HG03108 (cell line): Measurements from ENCODE around the gene ANKRD37.

Source experiments
- ATAC-seq: cut with Tn5 transposase; IDR thresholded peaks from one replicate; pipeline ENCODE4 v1.9.1; 2021; ENCODE audit warnings: moderate library complexity; ENCODE audit not compliant: unreplicated experiment

Gene ANKRD37

DNA sequence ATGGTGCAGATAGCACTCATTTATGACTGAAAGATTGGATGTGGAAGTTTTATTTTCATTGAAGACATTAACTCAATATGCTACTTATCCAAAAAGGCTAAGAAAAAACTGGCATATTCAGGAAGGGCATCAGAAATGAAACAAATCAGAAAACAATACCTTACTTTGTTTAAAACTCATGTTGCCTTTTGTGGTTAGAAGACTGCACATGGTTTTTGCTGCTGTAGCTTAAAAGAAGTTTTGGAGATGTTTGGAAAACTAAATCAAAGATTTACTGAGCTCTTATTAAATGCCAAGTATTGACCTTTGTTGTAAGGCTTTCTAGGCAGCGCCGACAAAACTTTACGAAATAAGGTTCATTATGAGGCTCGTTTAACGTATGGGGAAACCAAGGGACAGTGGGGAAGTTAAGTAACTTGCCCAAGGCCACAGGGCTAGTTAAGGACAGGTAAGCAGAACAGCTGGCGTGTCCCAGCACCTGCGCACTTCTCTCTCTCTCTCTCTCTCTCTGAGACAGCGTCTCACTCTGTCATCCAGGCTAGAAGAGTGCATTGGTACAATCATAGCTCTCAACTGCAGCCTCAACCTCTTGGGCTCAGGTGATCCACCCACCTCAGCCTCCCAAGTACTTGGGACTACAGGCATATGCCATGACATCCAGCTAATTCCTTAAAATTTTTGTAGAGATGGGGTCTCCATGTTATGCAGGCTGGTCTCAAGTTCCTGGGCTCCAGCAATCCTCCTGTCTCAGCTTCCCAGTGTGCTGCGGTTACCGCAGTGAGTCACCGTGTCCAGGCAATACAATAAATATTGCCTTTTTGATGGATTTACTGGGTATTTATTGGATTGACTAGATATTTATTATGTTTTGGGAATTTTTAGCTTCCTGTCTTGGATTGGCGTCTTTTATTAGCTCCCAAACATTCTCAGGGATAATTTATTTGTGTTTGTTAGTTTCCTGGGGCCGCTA is 17.0 kb upstream of the ANKRD37 start:
- no peak for ATAC-seq

DNA sequence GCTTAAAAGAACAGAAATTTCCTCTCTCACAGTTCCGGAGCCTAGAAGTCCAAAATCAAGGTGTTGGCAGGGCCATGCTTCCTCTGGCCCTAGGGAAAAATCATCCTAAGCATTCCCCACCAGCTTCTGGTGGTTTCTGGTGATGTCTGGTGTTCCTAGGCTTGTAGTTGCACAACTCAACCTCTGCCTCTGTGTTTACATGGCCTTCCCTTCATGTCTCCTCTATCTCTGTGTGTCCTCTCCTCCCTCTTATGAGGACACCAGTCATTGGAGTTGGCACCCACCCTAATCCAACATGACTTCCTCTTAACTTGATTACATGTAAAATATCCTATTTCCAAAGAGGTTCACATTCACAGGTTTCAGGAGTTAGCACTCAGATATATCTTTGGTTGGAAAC is 16.3 kb upstream of the ANKRD37 start:
- ATAC-seq, result no peak

DNA sequence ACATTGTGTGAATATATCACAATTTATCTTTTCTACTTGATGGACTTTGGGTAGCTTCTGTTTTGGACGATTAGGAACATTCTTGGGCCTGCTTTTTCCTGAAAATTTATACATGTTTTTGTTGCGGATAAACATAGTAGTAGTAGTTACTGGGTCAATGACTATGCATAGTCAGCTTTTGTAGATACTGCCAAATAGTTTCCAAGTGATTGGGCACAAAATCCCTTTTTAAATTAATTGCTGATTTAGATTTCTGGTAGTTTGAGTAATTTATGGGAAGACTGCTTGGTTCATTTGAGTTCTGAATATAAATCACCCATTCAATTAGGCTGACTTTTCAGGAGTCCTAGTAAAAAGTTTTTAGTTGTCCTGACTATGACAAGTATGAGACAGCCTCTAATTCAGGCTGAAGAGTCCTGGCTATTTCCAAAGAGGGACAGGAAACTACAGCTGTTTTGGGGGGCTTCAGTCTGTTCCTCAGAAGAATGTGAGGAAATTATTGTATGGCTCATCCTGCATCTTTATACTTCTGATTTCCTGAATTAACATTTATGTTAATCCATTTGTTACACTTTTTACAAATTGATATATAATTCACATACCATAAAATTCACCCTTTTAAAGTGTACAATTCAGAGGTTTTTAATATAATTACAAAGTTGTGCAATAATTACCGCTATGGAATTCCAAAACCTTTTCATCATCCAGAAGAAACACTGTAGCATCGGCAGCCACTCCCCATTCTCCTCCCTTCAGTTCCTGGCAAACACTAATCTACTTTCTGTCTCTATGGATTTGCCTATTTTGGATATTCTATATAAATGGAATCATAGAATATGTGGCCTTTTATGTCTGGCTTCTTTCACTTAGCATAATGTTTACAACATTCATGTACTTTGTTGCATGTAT is 15.1 kb upstream of the ANKRD37 start:
- ATAC-seq, result no peak

DNA sequence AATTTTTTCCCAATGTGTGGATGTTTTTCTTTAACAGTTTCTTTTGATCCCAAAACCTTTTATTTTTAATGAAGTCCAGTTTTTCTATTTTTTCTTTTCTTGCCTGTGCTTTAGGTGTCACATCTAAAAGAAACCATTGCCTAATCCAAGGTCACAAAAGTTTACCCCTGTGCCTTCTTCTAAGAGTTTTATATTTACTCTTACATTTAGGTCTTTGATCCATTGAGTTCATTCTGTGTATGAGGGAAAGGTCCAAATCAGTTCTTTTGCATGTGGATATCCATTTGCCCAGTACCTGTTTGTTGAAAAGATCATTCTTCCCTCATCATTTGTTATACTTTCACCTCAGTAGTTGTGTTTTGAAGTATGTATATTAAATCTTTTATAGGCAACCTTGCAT is 13.9 kb upstream of the ANKRD37 start:
- no peak for ATAC-seq

DNA sequence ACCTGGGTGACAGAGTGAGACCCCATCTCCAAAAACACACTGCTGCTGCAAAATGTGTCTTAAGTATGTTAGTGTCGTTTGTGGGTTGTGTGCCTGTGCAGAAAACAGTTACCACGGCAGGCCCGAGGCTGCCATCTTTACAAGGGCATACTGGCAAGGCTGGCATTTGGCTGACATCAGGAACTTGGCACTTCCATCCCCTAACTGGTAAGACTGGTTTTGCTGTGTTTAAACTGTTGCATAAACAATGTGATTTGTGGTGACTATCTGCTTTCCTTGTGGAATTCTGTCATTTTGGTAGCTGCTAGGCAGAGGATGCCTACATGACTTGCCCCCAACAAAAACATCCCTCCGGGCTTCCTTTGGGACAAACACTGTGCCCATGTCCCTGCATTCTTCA is 13.2 kb upstream of the ANKRD37 start:
- no peak for ATAC-seq

DNA sequence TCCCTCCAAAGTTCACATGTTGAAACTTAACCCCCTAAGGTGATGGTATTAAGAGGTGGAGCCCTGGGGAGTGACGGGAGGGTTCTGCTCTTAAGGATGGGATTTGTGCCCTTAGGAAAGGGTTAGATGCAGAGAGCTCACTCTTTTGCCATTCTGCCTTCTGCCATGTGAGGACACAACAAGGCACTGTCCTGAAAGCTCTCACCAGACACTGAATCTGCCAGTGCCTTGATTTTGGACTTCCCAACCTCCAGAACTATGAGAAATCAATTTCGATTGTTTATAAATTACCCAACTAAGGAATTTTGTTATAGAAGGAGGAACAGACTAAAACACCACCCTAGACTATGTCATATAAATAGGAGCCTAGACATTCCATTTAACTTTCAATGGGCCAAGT is 12.6 kb upstream of the ANKRD37 start:
- ATAC-seq, result no peak

DNA sequence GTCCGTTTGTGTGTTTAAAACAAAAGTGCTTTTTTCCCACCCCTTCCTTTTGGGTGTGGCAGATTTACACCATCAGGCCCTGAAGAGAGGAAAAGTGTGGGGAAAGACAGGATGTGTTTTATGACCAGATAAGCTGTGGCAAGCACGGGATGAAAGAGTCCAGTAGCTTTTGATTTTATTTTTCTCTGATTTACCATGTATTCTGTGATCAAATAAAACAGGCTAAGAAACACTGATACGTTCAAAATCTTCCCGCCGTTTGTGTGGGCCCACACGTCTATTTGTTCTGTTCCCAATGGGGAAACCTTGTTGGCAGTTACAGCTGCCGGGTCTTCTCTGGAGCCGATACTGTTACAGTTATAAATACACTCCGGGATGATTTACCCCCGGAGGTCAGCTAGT is 11.7 kb upstream of the ANKRD37 start:
- no peak for ATAC-seq

DNA sequence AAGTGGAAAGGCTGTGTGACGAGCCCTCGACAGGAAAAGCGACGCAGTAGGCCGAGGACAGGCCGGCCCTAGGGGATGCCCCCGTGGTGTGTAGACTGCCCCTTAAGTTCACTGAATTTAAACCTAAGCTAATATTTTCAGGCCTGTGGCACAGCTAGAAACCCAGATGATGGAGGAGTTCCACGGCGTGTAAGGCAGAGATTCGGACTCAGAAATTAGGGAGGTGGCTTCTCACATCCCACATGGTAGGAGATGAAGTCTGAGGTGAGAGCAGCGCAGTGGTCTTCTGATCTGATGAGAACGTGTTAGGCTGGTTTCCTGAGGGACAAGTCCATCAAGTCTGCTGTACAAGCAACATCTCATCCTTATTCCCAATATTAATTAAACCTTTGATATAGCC is 8.7 kb upstream of the ANKRD37 start:
- no peak for ATAC-seq

DNA sequence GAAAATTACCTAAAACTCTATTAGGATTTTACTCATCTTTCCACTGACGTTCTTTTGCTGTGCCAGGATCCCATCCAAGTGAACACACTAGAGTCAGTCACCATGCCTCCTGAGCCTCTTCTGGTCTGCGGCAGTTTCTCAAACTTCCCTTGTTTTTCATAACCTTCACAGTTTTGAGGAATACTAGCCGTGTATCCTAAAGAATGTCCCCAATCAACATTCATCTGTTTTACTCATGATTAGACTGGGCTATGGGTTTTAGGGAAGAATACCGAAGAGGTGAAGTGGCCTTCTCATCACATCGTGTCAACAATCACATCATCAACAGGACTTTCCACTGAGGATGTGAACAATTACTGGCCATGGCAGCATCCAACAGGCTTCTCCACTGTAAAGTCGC is 5.7 kb upstream of the ANKRD37 start:
- no peak for ATAC-seq

DNA sequence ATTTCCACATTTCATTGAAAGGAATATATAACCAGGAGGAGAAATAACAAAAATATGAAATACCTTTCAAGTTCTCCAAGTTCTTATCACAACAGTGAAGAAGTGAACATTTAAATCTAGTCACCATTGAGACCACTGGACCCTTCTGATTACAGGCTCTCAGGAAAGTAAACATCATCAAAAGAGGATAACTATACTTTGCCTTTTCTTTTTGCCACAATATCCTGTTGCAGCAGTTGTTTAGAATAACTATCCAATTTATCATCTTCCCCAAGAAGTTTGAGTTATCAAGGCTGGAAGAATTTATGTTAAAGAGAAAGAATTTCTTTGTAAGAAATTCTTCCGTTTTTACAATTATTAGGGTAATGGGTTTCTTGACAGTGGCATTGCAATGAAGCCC is 4.5 kb upstream of the ANKRD37 start:
- ATAC-seq, result no peak

DNA sequence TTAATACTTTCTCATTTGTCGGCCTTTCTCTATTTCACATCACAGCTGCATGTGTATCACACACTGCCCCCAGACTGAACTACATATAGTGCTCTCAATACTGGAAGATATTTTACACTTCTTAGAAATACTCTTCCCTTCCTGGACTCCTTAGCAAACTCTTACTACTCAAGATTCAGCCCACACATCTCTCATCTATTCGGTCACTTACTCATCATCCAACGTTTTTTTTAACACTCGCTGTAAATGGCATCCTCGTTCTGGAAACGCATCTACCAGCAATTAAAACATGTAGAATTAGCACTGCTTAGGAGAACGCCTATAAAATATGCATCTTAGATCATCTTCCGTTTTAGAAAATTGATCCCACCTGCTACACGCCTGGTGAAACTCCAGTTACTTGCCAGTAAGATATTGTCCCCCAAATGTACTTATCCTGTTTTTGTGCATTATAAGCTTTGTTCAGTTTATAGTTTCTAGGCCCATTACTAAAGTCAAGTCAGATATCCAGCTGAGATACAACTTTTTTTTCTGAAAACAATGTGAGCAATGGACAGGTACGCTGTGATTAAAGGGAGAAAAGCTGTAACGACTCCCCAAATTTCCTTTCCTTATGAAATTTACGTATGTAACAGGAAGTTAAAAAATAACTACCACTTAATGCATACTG is 1.9 kb upstream of the ANKRD37 start:
- no peak for ATAC-seq

DNA sequence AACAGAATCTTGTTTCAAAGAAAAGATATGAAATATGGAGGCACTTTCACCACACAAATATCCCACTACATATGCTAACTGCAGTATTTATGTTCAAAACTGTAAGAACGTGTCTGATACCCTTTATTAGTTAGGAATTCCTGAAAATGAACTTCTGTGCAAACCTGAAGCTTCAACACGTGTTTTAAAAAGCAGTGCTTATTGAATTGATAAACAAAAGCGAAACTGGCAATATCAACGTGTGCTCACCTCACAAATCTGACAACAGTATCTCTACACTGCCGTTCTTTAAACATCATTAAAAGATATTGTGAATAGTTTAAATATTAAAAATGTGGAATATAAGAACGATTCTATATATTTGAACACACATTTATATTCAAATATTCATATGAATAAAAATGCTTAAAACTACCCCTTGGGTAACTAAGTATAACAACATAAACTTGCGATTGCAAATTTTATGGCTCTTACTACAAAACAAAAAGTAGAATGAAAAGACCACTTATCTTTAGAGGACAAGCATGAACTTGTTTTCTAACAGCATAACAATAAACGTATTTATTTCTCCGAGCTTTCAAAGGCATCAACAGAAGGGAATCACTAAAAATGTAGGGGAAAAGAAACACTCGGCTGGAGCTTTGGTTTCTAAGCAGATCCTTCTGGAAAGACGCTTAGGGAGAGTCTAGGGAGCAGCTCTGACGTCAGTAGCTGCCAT is 1.2 kb upstream of the ANKRD37 start, which contains the start of gene LRP2BP:
TSS of gene LRP2BP (minus strand) at position 687 of the 718 bp plus-strand sequence. CDS start 17,738 bp downstream, outside the sequence.
- ATAC-seq, result no peak

DNA sequence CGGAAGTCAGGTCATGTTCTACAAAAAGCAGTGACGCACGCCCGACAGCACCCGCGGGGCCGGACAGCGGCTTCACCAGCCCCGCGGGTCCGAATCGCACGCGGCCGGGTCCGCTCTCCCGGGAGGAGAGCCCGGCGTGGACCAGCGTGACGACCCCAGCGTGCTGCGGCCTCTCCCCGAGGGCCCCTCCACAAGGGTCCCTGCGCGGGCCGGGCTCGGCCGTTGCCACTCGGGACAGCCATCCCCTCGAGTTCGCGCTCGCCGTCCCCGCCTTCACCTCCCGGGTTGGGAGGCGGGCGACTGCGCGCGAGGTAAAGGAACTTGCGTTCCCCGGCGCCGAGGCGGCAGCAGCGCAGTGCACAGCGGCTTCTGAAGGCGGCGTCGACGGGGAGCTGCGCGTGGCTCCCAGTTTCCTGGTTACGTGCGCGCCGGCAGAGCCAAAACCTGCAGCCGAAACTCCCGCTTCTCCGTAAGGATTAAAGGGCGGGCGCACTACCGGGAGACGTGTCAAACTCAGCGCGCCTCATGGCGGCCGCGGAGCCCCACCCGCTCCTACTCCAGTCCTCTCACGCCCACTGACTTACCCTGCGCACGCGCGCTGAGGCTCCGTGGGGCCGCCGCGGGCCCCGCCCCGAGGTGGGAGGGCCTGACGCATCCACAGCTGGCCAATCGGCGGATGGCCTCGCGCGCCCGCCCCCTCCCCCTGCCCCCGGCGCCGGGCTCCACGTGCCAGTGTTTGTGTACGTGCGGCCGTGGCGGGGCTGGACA is 501 bp upstream of the ANKRD37 start:
- ATAC-seq, result peak; percentile 68

DNA sequence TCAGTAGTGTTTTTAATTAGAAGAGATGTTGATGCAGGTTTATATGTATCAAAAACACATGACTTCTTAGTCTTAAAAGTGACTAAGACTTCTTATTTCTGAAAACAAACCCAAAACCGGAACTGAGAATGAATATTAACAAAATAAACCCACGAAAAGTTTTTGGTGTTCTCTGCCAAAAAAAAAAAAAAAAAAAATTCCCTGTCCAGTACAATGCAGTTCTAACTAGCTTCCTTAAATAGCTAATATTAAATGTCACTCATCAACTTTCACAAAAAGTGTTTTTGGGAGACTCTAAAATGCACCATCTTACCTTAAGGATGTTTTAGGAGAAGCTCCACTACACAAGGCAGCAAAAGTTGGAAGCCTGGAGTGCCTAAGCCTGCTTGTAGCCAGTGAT is 2.0 kb downstream of the ANKRD37 start:
- ATAC-seq, result no peak

DNA sequence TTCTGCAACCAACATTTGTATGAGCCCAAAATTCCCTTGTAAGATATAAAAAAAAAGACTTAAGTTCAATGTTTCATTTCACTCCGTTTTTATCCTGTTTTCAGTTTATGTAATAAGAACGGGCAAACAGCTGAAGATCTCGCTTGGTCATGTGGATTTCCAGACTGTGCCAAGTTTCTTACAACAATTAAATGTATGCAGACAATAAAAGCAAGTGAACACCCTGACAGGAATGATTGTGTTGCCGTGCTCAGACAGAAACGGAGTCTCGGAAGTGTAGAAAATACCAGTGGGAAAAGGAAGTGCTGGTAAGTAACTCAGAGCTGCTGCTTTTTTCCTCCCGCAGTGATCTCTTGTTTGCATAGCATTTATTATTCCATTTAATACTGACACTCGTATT is 2.8 kb downstream of the ANKRD37 start:
- ATAC-seq, result no peak

DNA sequence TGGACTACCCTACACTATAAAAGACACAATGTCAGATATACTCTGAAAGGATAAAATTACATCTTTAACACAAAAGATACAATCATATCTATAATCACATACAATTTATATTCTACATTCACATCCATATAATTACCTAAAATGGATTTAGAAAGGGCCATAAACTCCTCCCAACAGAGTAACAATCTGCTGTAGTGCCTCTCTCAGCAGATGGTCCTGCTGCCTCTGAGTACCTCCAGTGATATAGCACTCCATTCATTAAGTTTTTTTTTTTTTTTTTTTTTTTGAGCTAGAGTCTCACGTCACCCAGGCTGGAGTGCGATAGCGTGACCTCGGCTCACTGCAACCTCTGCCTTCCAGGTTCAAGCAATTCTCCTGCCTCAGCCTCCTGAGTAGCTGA is 7.4 kb downstream of the ANKRD37 start:
- no peak for ATAC-seq

DNA sequence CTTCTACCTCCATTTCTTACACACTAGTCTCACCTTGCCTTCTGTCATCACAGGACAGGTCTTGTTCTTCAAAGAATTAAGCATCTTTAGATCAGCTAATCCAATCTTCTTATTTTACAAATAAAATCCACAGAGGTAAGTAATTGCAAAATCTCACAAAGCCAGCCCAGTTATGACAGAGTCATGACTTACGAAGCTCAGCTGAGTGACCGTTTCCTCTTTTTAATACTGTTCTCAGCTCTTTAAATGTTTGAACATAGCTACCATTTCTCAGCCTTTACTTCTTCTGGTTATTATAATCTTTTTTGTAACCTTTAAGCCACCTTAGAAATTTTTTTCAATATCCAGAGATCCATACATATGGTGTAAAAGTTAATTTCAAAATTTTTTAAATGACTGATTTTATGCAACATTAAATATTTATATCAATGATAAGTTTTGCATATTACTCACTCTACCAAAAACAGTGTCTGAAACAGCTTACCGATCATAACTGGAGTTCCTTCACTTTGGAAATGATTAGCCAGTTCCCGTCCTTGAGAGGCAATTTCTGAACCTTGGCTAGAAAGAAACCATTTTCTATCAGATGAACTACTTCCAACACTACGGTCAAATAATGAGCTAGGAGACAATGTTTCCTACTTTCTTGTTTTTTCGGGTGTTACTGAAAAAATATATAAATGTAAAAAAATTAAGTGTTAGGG is 8.8 kb downstream of the ANKRD37 start:
- peak; percentile 41 for ATAC-seq

DNA sequence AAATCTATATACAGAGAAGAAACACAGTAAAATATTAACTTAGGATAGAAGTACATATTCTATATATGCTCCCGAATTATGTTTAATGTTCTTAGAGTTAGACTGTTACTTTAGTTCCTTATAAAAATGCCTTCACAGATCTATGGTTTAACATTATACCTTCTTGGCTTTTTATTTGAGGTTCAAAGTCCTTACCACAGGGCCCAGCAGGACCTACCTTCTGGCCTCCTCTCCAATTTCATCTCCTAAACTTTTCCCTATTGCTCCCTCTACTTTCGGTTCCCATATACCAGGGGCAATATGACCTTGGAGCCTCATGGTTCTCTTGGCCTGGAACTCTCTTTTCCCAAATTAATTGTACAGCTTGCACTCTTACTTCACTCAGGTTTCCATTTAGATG is 11.8 kb downstream of the ANKRD37 start:
- ATAC-seq, result no peak

DNA sequence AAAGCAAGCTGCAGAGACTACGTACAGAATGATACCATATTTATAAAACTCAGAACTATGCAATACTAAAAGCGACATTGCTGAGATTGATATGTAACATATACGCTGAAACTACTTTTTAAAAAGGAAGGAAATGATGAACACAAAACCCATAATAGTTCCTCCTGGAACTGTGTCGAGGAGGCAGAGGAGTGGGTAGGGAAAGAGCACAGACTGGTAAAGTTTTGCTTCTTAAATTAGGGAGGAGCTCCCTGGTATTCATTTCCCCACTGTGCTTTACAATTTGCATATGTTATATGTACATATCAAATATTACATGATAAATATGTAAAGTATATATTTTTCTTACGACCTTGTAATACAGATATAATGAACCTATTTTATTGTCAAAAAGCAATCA is 15.2 kb downstream of the ANKRD37 start:
- ATAC-seq, result no peak
